Kidney (tissue), 14 donors: ENCODE measurements around the gene SEPTIN1. TPM values are rescaled to one million over a fixed set of nuclear protein-coding genes. Genes with fewer than 3 reads are reported as not detected.

Source experiments
- DNase-seq, 5 donors: peaks; one replicate each; pipeline ENCODE4 v3.0.0-alpha.2; 2013 to 2020
- FAIRE-seq: peaks from 2 replicates; lab custom pipeline; 2012; peaks lifted over from hg19 to GRCh38; lab: Jason Lieb, UNC
- H3K27ac ChIP-seq, 2 donors: one replicate each; pipeline ENCODE4 v1.7.0; 2013; ENCODE audit warnings: low read depth in 2 of 2, low read length in 2 of 2, inconsistent platforms in 1 of 2
- H3K27me3 ChIP-seq: one replicate; pipeline ENCODE4 v1.7.1; 2013; ENCODE audit warnings: low read length, inconsistent platforms; ENCODE audit not compliant: control insufficient read depth, insufficient read depth
- H3K36me3 ChIP-seq, 3 donors: one replicate each; pipeline versions ENCODE4 v1.7.0 to v1.7.1; 2013; ENCODE audit warnings: low read length in 3 of 3, control low read depth in 1 of 3, inconsistent platforms in 1 of 3; ENCODE audit not compliant: insufficient read depth in 3 of 3, control insufficient read depth in 2 of 3
- H3K4me1 ChIP-seq, 3 donors: one replicate each; pipeline versions ENCODE4 v1.7.0 to v1.7.1; 2013; ENCODE audit warnings: low read length in 3 of 3, inconsistent platforms in 1 of 3, low read depth in 1 of 3; ENCODE audit not compliant: control insufficient read depth in 2 of 3, insufficient read depth in 2 of 3
- H3K4me3 ChIP-seq, 3 donors: one replicate each; pipeline versions ENCODE4 v1.7.0 to v1.8.1; 2013; ENCODE audit warnings: low read length in 3 of 3, control low read depth in 1 of 3, inconsistent platforms in 1 of 3
- H3K9ac ChIP-seq, 3 donors: one replicate each; pipeline versions ENCODE4 v1.7.0 to v1.7.1; 2013; ENCODE audit warnings: low read length in 3 of 3, control low read depth in 1 of 3, inconsistent platforms in 1 of 3
- H3K9me3 ChIP-seq, 3 donors: one replicate each; pipeline versions ENCODE4 v1.7.0 to v1.7.1; 2013; ENCODE audit warnings: low read length in 3 of 3, control low read depth in 1 of 3, inconsistent platforms in 1 of 3; ENCODE audit not compliant: control insufficient read depth in 2 of 3, insufficient read depth in 1 of 3
- CTCF ChIP-seq: IDR thresholded peaks from 3 replicates; pipeline ENCODE4 v1.5.1; 2012; ENCODE audit warnings: mild to moderate bottlenecking, moderate library complexity, borderline replicate concordance; ENCODE audit not compliant: insufficient read depth; ENCODE audit errors: extremely low read depth
- intact Hi-C: fragments of 100-400 bp; cut with DNase I; formaldehyde crosslinking; loops from one replicate; pipeline ENCODE4 v1.11.1; 2022
- polyA plus RNA-seq: library from polyadenylated mRNA; stranded (reverse); fragments of 350-450 nt; fragmentation: Illumina TruSeq; extraction: RNeasy Lipid Tissue Mini Kit (QIAGEN cat#74804); gene quantifications from one replicate; pipeline ENCODE4 v1.2.3, GENCODE V29; 2014; ENCODE audit warnings: low read depth, low replicate concordance; ENCODE audit not compliant: insufficient read depth
- total RNA-seq: library from RNA; stranded (reverse); fragmentation: NEBNext Ultra II Directional; extraction: Animal tissue kit (Norgen Biotek cat#: 25700); gene quantifications from one replicate; pipeline ENCODE4 v1.2.1, GENCODE V29; 2021
- donor health status: control.
- donor health status: control.
- donor health status: control.
- donor health status: control.
- donor health status: control.
- donor health status: DM: yes; HTN: yes; CAD: no.
- donor health status: Normal renal cell carcinoma (clear cell type).

The SEPTIN1 gene
- total and polyA plus RNA-seq, 2 donors from 2014 or later, result 5.0 to 12.8 TPM

- Histone ChIP-seq H3K36me3 (peaks cover 0 to 3% (median 0%) of the 10 kb centered on the region in 3 donors), H3K27me3 (no peaks in the 10 kb centered on the region), H3K4me3 (peak overlapping the region; percentile 56 to 74 (median 70)), H3K9ac (peak overlapping the region; percentile 54 to 69 (median 64)), H3K9me3 (no peaks in the 10 kb centered on the region), H3K4me1 (peaks cover 0 to 15% (median 12%) of the 10 kb centered on the region in 3 donors), H3K27ac (peak overlapping the region in 1 of 2 donors; percentile 8)
- FAIRE-seq (no peak), DNase-seq (no peak)
- intact Hi-C loops, result no loop called here
- TF ChIP-seq CTCF, result no peak
These were observed 47.0 kb upstream of the SEPTIN1 start for GRCh38 chr16:30429418-30429677.

DNA sequence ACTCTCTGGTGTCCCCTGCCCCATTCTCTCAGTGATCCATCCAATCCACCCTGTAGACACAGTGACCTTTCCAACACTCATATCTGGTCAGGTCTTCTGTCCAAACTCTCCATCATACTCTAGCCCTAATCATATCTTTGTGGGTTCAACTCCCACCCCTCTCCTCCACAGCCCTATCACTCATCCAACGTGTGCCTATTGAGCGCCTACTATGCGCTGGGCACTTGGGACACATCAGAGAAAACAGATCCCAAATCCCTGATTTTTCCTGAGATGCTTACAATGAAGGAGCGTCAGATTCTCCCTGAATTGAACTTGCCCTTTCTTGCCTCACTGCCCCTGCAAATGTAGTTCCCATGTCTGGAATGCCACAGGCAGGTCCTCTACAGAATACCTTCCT lies 45.7 kb upstream of the SEPTIN1 start:
- intact Hi-C loops, result no loop called here
- H3K27ac ChIP-seq, result no peak overlapping the region
- H3K4me1 ChIP-seq, result peaks cover 0 to 15% (median 12%) of the 10 kb centered on the region in 3 donors
- H3K9me3 ChIP-seq, result no peaks in the 10 kb centered on the region
- no peaks in the 10 kb centered on the region for H3K27me3 ChIP-seq
- H3K4me3 ChIP-seq, result no peak overlapping the region
- FAIRE-seq (no peak), DNase-seq (no peak)
- no peak overlapping the region for H3K9ac ChIP-seq
- peaks cover 0 to 7% (median 6%) of the 10 kb centered on the region in 3 donors for H3K36me3 ChIP-seq
- no peak for TF ChIP-seq CTCF

DNA sequence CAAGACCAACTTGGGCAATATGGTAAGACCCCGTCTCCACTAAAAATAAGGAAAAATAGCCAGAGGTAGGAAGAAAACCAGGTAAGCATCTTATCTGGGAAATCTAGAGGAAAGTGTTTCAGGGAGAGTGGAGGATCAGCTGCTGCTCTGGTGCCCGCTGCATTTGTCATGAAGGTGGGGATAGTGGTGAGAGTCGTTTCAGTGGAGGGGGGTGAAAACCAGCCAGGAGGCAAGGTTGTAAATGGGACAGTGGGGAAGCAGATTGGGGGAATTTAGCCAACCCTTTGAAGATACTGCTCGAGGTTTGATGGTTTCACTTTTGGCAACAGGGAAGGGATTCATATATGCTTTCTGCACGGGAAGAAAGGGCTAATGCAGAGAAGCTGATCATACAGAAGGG lies 38.6 kb upstream of the SEPTIN1 start:
- no peaks in the 10 kb centered on the region for H3K9me3 ChIP-seq
- FAIRE-seq, result no peak

More for the DNA sequence above, 38.6 kb upstream of the SEPTIN1 start:
- Histone ChIP-seq H3K4me3 (no peak overlapping the region), H3K36me3 (peaks cover 2 to 7% (median 3%) of the 10 kb centered on the region in 3 donors), H3K27ac (no peak overlapping the region), H3K9ac (no peak overlapping the region), H3K27me3 (no peaks in the 10 kb centered on the region), H3K4me1 (peaks cover 0 to 2% (median 0%) of the 10 kb centered on the region in 3 donors)
- intact Hi-C loops, result no loop called here
- DNase-seq, result no peak
- no peak for TF ChIP-seq CTCF
